ENCODE measurements around the gene KRR1. TPM values are rescaled to one million over a fixed set of nuclear protein-coding genes. Genes with fewer than 3 reads are reported as not detected.

Gene KRR1
- total and polyA plus RNA-seq, 2 of the 13 experiments (the other 11 are each of a cell fraction or from before 2014, with no cell fraction given): 19.3 to 103 TPM

- TF ChIP-seq CENPT (CRISPR knock-in tag; IDR thresholded peaks at IDR 0.05; ENCODE audit: low read depth) (no peak), NFIC (IDR thresholded peaks at IDR 0.05; ENCODE audit: low read length) (no peak), ZBTB10 (CRISPR knock-in tag; IDR thresholded peaks at IDR 0.05; ENCODE audit: borderline replicate concordance) (no peak), ZNF275 (CRISPR knock-in tag; IDR thresholded peaks at IDR 0.05; ENCODE audit: borderline replicate concordance) (no peak), SOX13 (IDR thresholded peaks at IDR 0.05) (no peak), SOX13 (CRISPR knock-in tag; conservative IDR thresholded peaks at IDR 0.05 in 1 of 2, IDR thresholded peaks at IDR 0.05 in 1 of 2) (peak in 1 of 2 experiments; percentile 76; a peak in 2 of 4 replicates), GPN1 (CRISPR knock-in tag; IDR thresholded peaks at IDR 0.05; ENCODE audit: borderline replicate concordance) (no peak), TBX3 (IDR thresholded peaks at IDR 0.05; ENCODE audit: borderline replicate concordance) (no peak), GMEB2 (CRISPR knock-in tag; IDR thresholded peaks at IDR 0.05; ENCODE audit: low read depth) (no peak), LBX2 (CRISPR knock-in tag; IDR thresholded peaks at IDR 0.05; ENCODE audit: borderline replicate concordance) (no peak), ELF3 (CRISPR knock-in tag; IDR thresholded peaks at IDR 0.05) (peak; percentile 47), NCOA1 (CRISPR knock-in tag; IDR thresholded peaks at IDR 0.05) (no peak), KDM6A (CRISPR knock-in tag; IDR thresholded peaks at IDR 0.05; ENCODE audit: low read depth) (no peak), ZNF646 (CRISPR knock-in tag; IDR thresholded peaks at IDR 0.05) (no peak)
- TF ChIP-seq, protein P1, sequence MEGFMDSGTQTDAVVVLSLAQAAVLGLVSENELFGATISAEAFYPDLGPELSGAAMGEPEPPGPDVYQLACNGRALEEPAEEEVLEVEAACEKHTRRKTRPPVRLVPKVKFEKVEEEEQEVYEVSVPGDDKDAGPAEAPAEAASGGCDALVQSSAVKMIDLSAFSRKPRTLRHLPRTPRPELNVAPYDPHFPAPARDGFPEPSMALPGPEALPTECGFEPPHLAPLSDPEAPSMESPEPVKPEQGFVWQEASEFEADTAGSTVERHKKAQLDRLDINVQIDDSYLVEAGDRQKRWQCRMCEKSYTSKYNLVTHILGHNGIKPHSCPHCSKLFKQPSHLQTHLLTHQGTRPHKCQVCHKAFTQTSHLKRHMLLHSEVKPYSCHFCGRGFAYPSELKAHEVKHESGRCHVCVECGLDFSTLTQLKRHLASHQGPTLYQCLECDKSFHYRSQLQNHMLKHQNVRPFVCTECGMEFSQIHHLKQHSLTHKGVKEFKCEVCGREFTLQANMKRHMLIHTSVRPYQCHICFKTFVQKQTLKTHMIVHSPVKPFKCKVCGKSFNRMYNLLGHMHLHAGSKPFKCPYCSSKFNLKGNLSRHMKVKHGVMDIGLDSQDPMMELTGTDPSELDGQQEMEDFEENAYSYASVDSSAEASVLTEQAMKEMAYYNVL (CRISPR knock-in tag; IDR thresholded peaks at IDR 0.05; ENCODE audit: borderline replicate concordance): peak; percentile 42; the same call in 1 of the 2 replicates
These were observed 48.8 kb upstream of the KRR1 start (continued) for GRCh38 chr12:75560167-75560566.
